ENCODE results near the gene RAPGEF2. TPM values are rescaled to one million over a fixed set of nuclear protein-coding genes. Genes with fewer than 3 reads are reported as not detected.
A peak's percentile ranks its signal among the peaks of the same experiment; 100 is the strongest.
"Not testable (repeated sequence)": the region's sequence is repeated elsewhere in the genome, so short reads cannot be mapped to it uniquely, and the experiment has no call there.

The RAPGEF2 gene
- polyA plus RNA-seq, 6 donors from 2014 or later = 0.46 to 2.8 (median 1.6) TPM

GRCh38 chr4:159366966-159367780, 264.3 kb downstream of the RAPGEF2 start:
- ATAC-seq (ENCODE audit: low read depth in 2 of 2) (no peak), DNase-seq (no peak)
- H3K36me3 Mint-ChIP-seq = no peaks in the 10 kb centered on the region
- H3K4me1 Mint-ChIP-seq = peaks cover 7 to 12% (median 8%) of the 10 kb centered on the region in 3 donors
- peaks cover 0 to 9% (median 0%) of the 10 kb centered on the region in 3 donors for H3K27me3 Mint-ChIP-seq
- H3K9me3 Mint-ChIP-seq = no peaks in the 10 kb centered on the region
- H3K4me3 Mint-ChIP-seq = peak overlapping the region in 3 of 8 donors; percentile 13 to 40 (median 38)
- H3K27ac Mint-ChIP-seq = peak overlapping the region in 1 of 6 donors; percentile 51

DNA sequence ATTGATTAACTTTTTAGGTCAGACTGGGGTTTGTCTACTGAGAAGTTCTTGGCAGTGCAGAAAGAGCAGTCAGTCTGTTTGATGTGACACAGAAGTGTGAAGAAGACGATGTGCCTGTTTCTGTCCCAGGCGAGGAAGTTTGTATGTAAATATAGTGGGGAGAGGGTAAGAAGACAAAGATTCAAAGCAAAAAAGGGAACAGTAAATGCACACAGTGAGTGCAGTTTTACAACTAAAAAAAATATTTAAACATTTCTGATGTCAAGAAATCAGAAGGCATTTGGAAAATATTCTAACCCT, 264.9 kb downstream of the RAPGEF2 start:
- no peaks in the 10 kb centered on the region for H3K9me3 Mint-ChIP-seq
- peaks cover 7 to 12% (median 8%) of the 10 kb centered on the region in 3 donors for H3K4me1 Mint-ChIP-seq
- no peaks in the 10 kb centered on the region for H3K36me3 Mint-ChIP-seq
- DNase-seq (no peak), ATAC-seq (ENCODE audit: low read depth in 2 of 2) (peak in 1 of 2 donors; percentile 40)
- peak overlapping the region in 1 of 6 donors; percentile 57 for H3K27ac Mint-ChIP-seq
- H3K27me3 Mint-ChIP-seq = peaks cover 0 to 9% (median 0%) of the 10 kb centered on the region in 3 donors
- H3K4me3 Mint-ChIP-seq = peak overlapping the region in 2 of 8 donors; percentile 27 to 38

GRCh38 chr4:159368320-159368719, 265.4 kb downstream of the RAPGEF2 start:
- peaks cover 0 to 9% (median 0%) of the 10 kb centered on the region in 3 donors for H3K27me3 Mint-ChIP-seq
- no peak overlapping the region for H3K27ac Mint-ChIP-seq
- peaks cover 7 to 12% (median 8%) of the 10 kb centered on the region in 3 donors for H3K4me1 Mint-ChIP-seq
- DNase-seq (no peak), ATAC-seq (ENCODE audit: low read depth in 2 of 2) (no peak)
- no peaks in the 10 kb centered on the region for H3K36me3 Mint-ChIP-seq
- no peak overlapping the region for H3K4me3 Mint-ChIP-seq
- H3K9me3 Mint-ChIP-seq = no peaks in the 10 kb centered on the region

GRCh38 chr4:159369256-159369655, 266.4 kb downstream of the RAPGEF2 start:
- no peak overlapping the region for H3K4me3 Mint-ChIP-seq
- peaks cover 0 to 9% (median 0%) of the 10 kb centered on the region in 3 donors for H3K27me3 Mint-ChIP-seq
- H3K36me3 Mint-ChIP-seq = no peaks in the 10 kb centered on the region
- no peak for DNase-seq
- no peak overlapping the region for H3K27ac Mint-ChIP-seq
- peaks cover 7 to 12% (median 8%) of the 10 kb centered on the region in 3 donors for H3K4me1 Mint-ChIP-seq
- no peak for ATAC-seq (ENCODE audit: low read depth in 2 of 2)
- H3K9me3 Mint-ChIP-seq = no peaks in the 10 kb centered on the region

GRCh38 chr4:159370286-159370685, 267.4 kb downstream of the RAPGEF2 start:
- Mint-ChIP-seq H3K27me3 (peaks cover 0 to 9% (median 0%) of the 10 kb centered on the region in 3 donors), H3K27ac (no peak overlapping the region), H3K36me3 (no peaks in the 10 kb centered on the region), H3K4me3 (no peak overlapping the region), H3K4me1 (peaks cover 7 to 12% (median 8%) of the 10 kb centered on the region in 3 donors), H3K9me3 (no peaks in the 10 kb centered on the region)
- no peak for DNase-seq
- ATAC-seq (ENCODE audit: low read depth in 2 of 2) = no peak

GRCh38 chr4:159374749-159375530, 272.1 kb downstream of the RAPGEF2 start:
- no peak for DNase-seq
- Mint-ChIP-seq H3K27me3 (peaks cover 0 to 6% (median 0%) of the 10 kb centered on the region in 3 donors), H3K4me3 (no peak overlapping the region), H3K27ac (no peak overlapping the region), H3K9me3 (peaks cover 0 to 7% (median 3%) of the 10 kb centered on the region in 7 donors), H3K4me1 (peaks cover 0 to 5% (median 0%) of the 10 kb centered on the region in 3 donors), H3K36me3 (no peaks in the 10 kb centered on the region)
- ATAC-seq (ENCODE audit: low read depth in 2 of 2) = no peak

DNA sequence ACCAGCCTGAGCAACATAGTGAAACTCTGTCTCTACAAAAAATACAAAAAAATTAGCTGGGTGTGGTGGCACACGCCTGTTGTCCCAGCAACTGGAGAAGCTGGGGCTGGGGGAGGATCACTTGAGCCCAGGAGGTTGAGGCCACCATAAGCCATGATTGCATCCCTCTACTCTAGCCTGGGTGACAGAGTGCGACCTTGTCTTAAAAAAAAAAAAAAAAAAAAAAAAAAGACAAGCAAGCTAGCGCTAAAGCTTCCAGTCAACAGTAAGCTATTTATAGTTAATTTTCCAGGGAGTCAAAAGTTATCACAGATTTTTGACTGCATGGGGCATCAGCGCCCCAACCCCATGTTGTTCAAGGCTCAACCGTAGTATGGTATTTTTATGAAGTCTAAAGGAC, 273.4 kb downstream of the RAPGEF2 start:
- ATAC-seq (ENCODE audit: low read depth in 2 of 2) (no peak), DNase-seq (no peak)
- H3K36me3 Mint-ChIP-seq = no peaks in the 10 kb centered on the region
- peaks cover 0 to 8% (median 0%) of the 10 kb centered on the region in 3 donors for H3K27me3 Mint-ChIP-seq
- H3K4me3 Mint-ChIP-seq = no peak overlapping the region
- H3K9me3 Mint-ChIP-seq = peaks cover 0 to 7% (median 3%) of the 10 kb centered on the region in 7 donors
- peak overlapping the region in 1 of 6 donors; percentile 81 for H3K27ac Mint-ChIP-seq
- H3K4me1 Mint-ChIP-seq = peaks cover 0 to 5% (median 0%) of the 10 kb centered on the region in 3 donors

DNA sequence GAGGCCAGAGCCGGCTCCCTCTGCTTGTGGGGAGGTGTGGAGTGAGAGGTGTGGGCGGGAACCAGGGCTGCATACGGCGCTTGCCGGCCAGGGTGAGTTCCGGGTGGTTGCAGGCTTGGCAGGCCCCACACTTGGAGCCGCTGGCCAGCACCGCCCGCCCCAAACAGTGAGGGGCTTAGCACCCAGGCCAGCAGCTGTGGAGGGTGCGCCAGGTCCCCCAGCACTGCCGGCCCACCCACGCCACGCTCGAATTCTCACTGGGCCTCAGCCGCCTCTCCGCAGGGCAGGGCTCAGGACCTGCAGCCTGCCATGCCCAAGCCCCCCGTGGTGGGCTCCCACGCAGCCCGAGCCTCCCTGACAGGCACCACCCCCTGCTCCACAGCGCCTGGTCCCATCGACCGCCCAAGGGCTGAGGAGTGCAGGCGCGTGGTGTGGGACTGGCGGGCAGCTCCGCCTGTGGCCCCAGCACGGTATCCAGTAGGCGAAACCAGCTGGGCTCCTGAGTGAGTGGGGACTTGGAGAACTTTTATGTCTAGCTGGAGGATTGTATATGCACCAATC, 275.3 kb downstream of the RAPGEF2 start:
- ATAC-seq (ENCODE audit: low read depth in 2 of 2) = no peak
- Mint-ChIP-seq H3K27me3 (peaks cover 0 to 8% (median 0%) of the 10 kb centered on the region in 3 donors), H3K36me3 (no peaks in the 10 kb centered on the region), H3K27ac (no peak overlapping the region), H3K9me3 (peaks cover 0 to 8% (median 3%) of the 10 kb centered on the region in 7 donors), H3K4me1 (peaks cover 0 to 5% (median 0%) of the 10 kb centered on the region in 3 donors), H3K4me3 (no peak overlapping the region)
- DNase-seq = no peak

DNA sequence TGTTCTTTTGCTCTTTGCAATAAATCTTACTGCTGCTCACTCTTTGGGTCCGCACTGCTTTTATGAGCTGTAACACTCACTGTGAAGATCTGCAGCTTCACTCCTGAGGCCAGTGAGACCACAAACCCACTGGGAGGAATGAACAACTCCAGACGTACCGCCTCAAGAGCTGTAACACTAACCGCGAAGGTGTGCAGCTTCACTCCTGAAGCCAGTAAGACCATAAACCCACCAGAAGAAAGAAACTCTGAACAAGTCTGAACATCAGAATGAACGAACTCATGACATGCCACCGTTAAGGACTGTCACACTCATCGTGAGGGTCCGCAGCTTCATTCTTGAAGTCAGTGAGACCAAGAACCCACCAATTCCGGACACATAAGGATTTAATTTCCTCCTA, 276.2 kb downstream of the RAPGEF2 start:
- H3K27ac Mint-ChIP-seq; ATAC-seq (ENCODE audit: low read depth in 2 of 2); H3K27me3 Mint-ChIP-seq; H3K36me3 Mint-ChIP-seq; H3K4me1 Mint-ChIP-seq; H3K9me3 Mint-ChIP-seq; DNase-seq: not testable (repeated sequence)
- peak overlapping the region in 1 of 8 donors; percentile 41 for H3K4me3 Mint-ChIP-seq

DNA sequence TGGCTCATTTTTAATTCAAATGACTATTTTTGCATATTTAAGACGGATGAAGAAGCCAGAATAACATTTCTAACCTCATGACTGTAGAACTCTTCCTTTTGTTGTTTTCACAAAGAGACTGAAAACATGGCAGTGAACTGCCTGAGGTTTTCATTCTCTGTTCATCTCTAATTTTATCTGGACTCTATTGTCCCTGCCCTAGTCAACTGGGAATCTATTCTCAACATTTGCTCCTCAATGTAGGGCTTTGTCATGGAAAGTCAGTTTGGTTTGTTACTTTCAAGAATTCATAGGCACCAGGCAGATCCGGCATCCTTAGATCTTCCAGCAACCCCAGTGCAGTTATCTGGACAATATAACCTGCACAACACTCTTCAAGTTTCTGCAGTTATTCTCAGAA, 277.0 kb downstream of the RAPGEF2 start:
- H3K36me3 Mint-ChIP-seq = no peaks in the 10 kb centered on the region
- H3K27me3 Mint-ChIP-seq = peaks cover 0 to 8% (median 0%) of the 10 kb centered on the region in 3 donors
- no peak for ATAC-seq (ENCODE audit: low read depth in 2 of 2)
- peaks cover 0 to 5% (median 0%) of the 10 kb centered on the region in 3 donors for H3K4me1 Mint-ChIP-seq
- peaks cover 0 to 8% (median 3%) of the 10 kb centered on the region in 7 donors for H3K9me3 Mint-ChIP-seq
- H3K27ac Mint-ChIP-seq = no peak overlapping the region
- no peak for DNase-seq
- H3K4me3 Mint-ChIP-seq = peak overlapping the region in 1 of 8 donors; percentile 30

GRCh38 chr4:159382856-159383561, 280.1 kb downstream of the RAPGEF2 start:
- Mint-ChIP-seq H3K4me3 (no peak overlapping the region), H3K27me3 (peaks cover 0 to 16% (median 0%) of the 10 kb centered on the region in 3 donors), H3K27ac (no peak overlapping the region), H3K4me1 (no peaks in the 10 kb centered on the region), H3K9me3 (peaks cover 8 to 25% (median 12%) of the 10 kb centered on the region in 7 donors), H3K36me3 (peaks cover 0 to 11% of the 10 kb centered on the region in 2 donors)
- ATAC-seq (ENCODE audit: low read depth in 2 of 2) = no peak
- no peak for DNase-seq

- H3K4me1 Mint-ChIP-seq = no peaks in the 10 kb centered on the region
- peaks cover 8 to 28% (median 11%) of the 10 kb centered on the region in 7 donors for H3K9me3 Mint-ChIP-seq
- H3K4me3 Mint-ChIP-seq = no peak overlapping the region
- H3K27ac Mint-ChIP-seq = no peak overlapping the region
- DNase-seq (no peak), ATAC-seq (ENCODE audit: low read depth in 2 of 2) (no peak)
- peaks cover 0 to 11% of the 10 kb centered on the region in 2 donors for H3K36me3 Mint-ChIP-seq
- peaks cover 0 to 16% (median 0%) of the 10 kb centered on the region in 3 donors for H3K27me3 Mint-ChIP-seq
Measured at GRCh38 chr4:159383562-159383931, 280.7 kb downstream of the RAPGEF2 start.

- no peaks in the 10 kb centered on the region for H3K4me1 Mint-ChIP-seq
- peaks cover 8 to 25% (median 12%) of the 10 kb centered on the region in 7 donors for H3K9me3 Mint-ChIP-seq
- H3K36me3 Mint-ChIP-seq = peaks cover 0 to 11% of the 10 kb centered on the region in 2 donors
- ATAC-seq (ENCODE audit: low read depth in 2 of 2) = no peak
- peaks cover 0 to 16% (median 0%) of the 10 kb centered on the region in 3 donors for H3K27me3 Mint-ChIP-seq
- H3K27ac Mint-ChIP-seq = no peak overlapping the region
- no peak for DNase-seq
- H3K4me3 Mint-ChIP-seq = no peak overlapping the region
Measured at GRCh38 chr4:159384017-159384416, 281.1 kb downstream of the RAPGEF2 start.
